HUDEP-2 (cell line): ENCODE measurements around the gene CPNE5.
"Not testable (repeated sequence)": the region's sequence is repeated elsewhere in the genome, so short reads cannot be mapped to it uniquely, and the experiment has no call there.

Experiments
- DNase-seq, 76 experiments: peaks; one replicate each; lab custom pipeline; 2025; ENCODE audit not compliant: unreplicated experiment in 76 of 76; lab: John Stamatoyannopoulos, UW

The CPNE5 gene

DNA sequence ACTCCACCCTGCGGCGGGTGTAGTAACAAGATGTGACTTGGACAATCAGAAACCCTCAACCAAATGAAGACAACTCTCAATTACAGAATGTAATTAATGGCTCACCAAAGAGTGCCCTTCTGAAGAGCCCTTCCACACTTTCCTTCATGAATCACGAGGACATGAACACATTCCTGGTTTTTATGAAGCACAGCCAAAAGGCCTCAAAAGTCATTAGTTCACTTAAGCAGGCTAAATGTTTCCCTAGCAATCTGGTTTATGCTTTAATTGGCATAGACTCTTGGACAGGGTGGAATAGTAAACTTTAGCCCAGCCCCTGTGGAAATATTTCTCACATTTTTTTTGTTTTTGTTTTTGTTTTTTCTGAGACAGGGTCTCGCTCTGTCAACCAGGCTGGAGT is 20.5 kb downstream of the CPNE5 start:
- no peak for DNase-seq

DNA sequence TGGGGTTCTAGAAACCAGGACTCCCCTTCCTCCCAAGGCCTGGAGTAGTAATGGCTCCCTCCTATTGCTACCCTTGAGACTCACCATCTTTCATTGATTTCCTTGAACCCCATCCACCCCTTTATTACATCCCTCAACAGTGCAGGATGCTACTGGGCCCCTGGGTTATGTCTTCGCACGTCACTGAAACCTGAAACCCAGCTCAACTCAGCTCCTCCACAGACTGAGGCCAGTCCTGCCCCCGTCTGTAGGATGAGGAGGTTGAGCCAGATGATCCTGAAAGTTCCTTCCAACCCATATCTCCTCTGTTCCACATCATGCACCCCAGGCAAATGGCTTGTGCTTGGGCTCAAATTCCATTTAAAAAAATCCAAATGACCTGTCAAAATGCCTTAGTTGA is 21.4 kb downstream of the CPNE5 start:
- DNase-seq = no peak

DNA sequence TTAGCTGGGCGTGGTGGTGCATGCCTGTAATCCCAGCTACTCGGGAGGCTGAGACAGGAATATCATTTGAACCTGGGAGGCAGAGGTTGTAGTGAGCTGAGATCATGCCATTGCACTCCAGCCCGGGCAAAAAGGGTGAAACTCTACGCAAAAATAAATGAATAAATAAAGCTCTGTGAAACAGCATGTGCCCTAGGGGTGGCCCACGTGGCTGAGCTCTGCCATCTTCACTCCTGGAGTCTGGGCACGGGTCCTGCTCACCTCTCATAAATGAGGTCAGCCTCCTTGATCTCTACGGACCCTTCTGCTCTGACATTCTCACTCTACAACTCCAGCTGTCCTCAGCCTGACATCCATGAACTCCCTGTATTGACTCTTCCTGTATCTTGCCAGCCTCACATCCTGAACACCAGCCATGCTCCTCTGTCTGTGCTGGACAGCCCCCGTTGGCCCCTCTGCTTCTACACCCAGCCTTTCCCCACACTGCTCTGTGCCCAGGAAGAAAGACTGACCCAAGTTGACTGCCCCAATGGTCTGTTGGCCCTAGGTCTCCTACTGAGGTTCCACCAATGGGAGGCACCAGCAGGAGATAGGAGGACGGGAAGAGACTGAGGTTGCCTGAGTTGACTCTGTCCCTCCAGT is 21.9 kb downstream of the CPNE5 start:
- no peak for DNase-seq

DNA sequence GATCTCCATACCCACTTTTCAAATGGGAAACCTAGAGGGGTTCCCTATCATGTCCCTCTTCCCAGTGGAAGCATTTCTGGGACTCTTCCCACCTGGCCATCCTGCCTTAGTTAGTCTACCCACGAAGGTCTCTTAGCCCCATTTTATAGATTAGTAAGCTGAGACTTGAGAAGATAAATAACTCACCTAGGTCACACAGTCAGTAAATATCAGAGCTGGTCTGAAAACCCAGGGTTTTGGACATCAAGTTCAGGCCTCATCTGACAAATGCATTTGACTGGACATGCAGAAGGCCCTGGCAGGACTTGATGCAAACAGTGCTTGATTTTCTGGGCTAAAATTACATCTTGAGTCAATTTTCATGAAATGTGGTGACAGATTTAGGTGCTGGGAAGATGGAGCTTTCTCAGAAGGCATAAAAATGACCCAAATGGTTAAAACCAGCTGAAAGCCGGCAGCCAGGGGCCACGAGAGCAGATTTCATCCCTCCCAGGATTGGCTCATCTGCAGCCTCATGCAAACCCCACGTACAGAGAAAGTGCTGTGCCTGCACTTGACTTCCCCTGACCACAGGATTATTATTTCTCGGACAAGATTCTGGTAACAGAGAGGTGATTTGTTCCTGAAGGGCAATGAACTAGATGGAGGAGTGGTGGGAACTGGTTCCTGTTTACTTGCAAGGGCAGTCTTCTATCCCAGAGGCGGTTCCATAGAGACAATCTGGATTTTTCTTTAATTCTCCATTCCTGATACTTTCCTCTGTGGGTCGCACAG is 23.1 kb downstream of the CPNE5 start:
- no peak for DNase-seq

DNA sequence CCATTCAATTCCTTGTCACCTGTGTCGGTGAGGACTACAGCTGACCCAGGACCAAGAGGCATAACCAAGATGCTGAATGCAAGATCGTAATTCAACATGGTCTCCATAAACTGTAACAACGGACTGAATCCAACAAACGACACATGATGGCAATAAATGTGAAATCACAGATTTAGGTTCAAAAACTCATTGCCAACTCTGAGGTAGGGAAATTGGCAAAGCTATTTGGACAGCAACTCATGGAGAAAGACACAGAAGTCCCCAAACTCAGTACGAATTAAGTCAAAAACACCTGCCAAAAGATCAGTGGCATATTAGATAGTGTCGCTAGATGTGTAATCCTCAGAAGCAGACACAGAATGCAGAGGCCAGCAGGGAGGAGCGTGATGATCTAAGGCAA is 25.0 kb downstream of the CPNE5 start:
- no peak for DNase-seq

DNA sequence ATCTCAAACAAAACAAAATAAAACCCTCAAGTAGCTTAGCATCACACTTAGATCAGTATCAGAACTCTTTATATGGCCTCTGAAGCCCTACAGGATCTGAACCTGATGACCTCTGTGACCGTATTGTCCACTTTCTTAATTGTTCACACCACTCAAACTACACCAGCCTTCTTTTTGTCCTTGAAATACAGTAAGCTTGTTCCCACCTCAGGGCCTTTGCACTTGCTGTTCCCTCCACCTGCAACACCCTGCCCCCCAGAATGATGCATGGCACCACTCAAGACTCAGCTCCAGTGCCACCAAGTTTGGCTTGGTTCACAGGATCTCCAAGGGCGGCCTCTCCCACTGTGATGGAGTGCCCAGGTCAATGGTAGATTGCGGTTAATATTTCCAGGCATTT is 25.7 kb downstream of the CPNE5 start:
- DNase-seq = no peak

DNA sequence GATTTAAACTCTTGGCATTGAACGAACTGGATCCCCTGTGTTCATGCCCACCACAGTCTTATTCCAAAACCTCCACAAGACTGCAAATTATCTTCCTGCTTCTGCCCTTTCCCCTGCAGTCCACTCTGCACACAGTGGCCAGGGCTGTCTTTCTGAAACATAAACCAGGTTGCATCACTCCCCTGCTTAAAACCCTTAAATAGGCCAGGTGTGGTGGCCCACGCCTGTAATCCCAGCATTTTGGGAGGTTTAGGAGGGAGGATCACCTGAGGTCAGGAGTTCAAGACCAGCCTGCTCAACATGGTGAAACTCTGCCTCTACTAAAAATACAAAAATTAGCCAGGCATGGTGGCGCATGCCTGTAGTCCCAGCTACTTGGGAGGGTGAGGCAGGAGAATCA is 26.2 kb downstream of the CPNE5 start:
- DNase-seq = not testable (repeated sequence)

DNA sequence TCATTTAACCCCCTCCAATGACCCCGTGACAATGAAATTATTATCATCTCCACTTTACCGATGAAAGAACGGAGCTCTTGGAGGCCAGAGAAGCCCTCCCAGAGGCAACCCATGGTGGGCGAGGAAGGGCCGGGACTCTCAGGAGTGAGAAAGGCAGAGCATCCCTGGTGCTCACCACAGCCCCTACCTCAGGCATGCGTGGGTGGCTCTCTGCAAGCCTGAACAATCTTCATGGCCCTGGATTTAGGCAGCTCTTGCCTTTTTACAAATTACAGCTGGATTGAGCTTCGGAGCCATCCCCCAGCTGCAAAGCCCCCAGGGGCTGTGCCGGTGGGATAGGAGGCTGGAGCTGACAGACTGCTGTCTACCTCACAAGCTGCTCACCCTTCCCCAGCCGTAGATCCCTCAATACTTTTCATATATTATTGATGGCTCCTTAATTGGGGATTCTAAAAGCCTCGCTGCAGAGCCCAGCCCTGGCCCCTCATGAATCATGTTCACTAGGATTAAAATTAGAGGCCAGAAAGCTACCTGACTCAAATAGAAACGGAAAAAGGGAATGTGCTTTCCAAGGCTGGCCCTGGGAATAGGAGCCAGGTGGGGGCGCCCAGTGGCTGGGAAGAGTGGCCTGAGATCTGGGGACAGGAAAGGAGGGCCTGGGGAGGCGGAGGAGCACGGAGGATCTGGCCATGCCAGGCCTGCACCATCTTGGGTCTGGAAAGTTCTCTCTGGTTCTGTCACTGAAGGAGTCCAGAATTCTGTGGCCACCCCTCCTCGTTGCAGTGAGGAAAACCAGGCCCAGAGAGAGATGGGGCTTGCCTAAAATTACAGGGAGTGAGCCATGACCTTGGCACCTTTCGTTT is 29.1 kb downstream of the CPNE5 start:
- no peak for DNase-seq

DNA sequence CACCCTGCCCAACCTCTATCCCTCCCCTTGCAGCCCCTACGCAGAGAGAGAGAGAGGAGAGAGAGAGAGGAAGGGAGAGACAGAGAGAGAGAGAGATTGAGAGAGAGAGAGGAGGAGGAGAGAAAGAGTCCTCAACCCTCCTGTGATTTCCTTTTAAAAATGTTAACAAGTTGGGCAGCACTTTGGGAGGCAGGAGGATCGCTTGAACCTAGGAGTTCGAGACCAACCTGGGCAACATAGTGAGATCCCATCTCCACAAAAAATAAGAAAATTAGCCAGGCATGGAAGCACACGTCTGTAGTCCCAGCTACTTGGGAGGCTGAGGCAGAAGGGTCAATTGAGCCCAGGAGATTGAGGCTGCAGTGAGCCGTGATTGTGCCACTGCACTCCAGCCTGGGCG is 30.1 kb downstream of the CPNE5 start:
- no peak for DNase-seq

DNA sequence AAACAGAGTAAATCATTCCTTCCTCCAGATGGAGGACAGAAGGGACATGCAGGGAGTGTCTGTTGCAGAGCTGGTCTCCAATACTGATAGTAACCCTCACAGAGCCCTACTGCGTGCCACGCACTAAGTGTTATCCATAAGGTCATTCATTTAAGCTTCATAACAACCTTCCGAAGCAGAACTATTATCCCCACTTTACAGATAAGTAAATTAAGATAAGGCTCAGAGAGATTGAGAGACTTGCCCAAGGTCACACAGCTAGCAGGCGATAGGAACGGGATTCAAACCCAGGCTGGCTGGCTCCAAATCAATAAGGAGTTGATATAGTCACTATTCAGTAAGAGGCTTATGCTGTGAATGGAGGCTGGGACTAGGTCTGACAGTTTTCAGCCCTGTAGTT is 30.6 kb downstream of the CPNE5 start:
- no peak for DNase-seq

DNA sequence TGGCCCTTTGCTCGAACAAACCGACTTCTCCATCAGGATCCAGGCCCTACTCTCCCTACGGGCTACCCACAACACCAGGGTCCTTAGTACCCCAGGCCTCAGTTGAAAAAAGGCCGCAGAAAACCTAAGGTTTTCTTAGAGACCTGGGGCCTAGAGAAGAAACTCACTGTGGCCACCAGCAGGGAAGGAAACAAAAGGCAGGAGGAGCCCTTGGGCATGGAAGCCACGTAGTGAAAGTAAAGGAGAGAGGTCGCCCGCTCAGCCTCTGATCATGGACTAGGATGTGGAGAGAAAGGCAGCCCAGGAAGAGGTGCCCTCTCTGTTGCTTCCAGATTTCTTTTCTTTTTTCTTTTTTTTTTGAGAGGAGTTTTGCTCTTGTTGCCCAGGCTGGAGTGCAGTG is 31.5 kb downstream of the CPNE5 start:
- DNase-seq = no peak

DNA sequence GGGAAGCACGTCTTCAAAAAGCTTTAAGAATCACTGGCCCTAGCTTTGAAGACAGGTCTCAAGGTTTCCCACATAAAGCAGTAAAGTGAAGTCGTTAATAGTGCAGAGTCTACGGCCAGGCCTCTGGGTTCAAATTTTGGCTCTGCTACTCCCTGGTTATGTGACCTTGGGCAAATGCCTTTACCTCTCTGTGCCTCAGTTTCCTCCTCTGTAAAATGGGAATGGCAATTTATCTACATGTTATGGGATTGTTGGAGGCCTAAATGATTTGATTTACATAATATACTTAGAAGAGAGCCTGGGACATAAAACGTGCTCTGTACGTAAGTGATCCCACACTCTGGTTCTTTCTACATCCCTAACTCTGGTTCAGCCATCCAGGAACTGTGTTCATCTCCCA is 32.1 kb downstream of the CPNE5 start:
- DNase-seq = no peak

DNA sequence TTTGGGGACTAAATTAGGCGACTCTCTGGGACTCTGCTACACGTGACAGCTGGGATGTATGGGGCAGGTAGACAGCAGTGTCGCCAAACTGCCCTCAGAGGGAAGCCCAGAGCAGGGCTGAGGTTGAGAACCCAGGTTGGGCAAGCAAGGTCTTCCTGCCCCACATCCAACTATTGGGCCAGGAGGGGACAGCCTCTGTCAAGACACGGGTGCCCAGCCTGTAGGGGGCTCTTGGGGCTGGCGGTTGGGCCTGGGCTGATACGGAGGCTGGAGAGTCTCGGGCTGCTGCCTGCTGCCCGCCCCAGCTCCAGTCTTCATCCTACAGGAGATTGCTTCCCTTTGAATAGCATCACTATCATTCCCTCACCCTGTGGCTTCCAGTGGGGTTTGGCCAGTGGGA is 33.3 kb downstream of the CPNE5 start:
- DNase-seq = no peak

DNA sequence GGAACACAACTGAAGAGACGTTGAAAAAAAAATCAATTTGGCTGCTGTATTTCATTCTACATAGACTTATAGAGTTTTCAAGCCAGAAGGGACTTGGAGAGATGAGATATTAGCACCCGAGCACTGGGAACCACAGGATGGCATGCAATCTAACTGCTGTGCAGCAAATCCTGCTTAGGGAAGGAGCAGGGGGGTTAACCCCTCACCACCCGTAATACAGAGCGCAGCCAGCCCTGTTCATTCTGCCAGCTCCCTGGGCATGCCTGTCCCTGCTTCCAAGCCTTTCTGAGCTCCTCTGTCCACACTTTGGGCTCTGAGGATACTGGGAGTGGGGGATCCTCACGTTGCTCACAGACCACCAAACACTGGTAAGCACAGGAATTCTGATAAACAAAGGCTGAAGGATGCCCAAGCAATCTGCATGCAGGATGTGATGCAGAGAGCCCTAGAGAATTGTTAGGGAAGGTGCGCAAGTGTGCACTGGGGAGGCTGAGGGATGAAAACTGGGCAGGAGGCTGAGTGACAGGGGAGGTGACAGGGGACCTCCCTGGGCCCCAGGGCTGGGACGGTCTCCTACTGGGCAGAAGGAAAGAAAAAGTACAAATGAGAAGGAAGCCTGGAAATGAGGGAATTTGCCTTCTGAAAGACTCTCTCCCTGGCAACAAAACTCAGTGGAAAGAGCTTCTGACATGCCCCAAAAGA is 34.0 kb downstream of the CPNE5 start:
- DNase-seq = no peak

DNA sequence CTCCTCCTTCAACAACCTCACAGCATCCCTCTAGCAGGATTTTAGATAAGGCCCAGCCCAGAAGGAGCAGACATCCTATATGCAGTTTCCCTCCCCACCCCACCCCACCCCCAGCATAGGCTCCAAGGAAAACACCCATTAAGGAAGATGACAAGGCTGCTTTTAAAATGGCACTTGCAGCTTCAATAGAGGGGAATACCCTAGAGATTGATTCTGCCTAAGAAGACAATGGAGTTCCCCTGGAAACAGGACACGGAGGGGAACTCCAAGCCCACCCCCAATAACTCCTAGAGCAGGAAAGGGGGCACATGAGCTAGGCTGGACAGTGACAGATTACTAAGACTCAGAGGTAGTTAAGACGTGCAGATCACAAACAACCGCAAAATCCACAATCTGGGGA is 34.7 kb downstream of the CPNE5 start:
- no peak for DNase-seq

DNA sequence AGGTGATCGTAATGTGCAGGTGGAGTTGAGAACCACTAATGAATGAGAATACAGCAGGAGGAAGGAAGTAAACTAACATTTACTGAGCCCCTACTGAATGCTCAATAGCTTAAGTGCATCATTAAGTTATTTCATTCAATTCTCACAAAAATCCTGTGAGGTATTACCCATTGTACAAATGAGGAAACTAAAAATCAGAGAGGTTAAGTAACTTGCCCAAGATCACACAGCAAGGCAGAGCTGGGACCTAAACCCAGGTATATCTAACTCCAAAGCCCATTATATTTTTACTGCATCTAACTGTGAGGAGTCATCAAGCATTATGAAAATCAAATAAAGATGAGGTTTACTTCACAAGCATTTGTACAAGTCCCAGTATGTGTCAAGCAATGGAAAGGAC is 35.3 kb downstream of the CPNE5 start:
- no peak for DNase-seq

DNA sequence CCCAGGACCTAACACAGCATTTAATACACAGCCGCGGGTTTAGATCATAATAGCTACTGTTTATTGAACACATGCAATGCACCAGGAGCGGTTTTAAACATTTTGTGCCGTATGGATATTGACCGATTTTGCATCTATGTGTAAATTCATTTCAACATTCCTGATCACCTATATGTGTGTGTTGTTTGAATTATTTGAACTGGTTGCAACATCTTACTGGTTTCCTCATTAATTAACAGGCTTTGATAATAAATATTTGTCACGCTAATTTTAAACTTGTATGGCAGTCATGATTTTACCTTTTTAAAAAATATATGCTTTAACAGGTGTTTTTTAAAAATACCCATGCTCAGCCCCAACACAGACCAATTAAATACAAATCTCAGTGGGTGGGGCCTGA is 35.8 kb downstream of the CPNE5 start:
- no peak for DNase-seq

DNA sequence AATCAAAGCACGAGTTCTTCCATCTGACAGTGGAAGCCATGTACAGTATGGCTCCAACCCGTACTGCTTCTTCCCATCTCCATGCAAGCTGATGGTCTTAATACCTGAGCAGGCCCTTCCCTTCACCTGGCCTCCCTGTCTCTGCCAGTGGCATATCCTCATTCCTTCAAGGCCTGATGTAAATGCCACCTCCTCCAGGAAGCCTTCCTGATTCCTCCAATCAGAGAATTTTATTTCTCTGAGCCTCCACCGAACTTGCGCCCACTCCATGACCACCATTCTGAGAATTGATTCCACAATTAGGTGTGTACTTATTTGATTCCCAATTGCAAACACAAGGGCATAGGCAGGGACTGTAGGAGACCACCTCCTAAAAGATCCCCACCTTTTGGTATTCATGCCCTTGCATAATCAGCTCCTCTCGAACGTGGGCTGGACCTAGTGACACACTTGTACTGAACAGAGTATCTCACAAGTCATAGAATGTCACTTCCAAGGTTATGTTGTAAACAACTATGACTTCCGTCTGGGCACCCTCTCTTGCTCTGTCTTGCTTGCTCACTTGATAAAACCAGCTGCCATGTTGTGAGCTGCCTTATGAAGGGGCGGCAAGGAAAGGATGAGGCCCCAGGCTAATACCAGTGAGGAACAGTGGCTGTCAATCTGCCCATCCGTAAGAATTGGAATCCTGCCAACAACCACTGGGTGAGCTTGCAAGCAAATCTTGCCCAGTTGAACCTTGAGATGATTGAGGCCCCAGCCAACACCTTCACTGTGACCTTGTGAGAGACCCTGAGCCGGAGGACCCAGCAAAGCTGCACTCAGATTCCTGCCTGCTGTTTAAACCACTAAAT is 38.8 kb downstream of the CPNE5 start:
- DNase-seq = peak in 6 of 76 experiments; percentile 15 to 32 (median 24)

DNA sequence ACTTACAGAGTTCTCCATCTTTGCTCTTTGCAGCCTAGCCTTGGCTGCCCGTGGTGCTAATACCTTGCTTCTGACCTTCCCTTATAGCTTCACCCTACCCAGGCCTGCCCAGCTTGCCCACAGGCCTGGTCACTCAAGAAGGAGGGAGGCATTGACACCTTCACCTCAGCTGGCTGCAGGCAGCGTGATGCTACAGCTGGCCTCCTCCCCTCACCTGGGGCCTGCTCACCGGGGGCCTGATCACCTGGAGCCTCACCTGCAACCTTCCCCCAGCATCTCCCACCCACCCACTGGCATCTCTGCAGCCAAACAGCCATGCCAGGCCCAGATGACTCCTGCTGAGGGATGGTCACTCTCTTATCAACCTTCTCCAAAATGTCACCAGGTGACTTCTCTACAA is 40.4 kb downstream of the CPNE5 start:
- no peak for DNase-seq

DNA sequence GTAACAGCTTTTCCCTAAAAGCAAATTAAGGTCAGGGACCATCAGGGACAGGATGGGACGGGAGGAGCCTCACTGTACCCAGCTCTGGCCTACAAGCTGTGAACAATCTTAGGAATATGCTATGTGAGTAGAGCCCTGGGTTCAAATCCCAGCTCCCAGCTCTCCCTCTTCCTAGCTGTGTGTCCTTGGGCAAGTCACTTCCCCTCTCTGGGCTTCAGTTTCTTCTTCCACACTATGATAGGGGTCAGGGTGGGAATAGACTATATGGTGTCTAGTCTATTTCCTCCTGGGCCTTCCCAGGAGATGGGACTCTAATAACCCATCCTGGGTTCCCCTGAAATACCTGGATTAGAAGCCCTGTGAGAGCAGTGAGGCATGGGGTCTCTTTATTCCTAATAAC is 41.6 kb downstream of the CPNE5 start:
- DNase-seq = no peak
